ENCODE results near the gene NBPF1.
"Not testable (repeated sequence)": the region's sequence is repeated elsewhere in the genome, so short reads cannot be mapped to it uniquely, and the experiment has no call there.

Gene NBPF1

DNA sequence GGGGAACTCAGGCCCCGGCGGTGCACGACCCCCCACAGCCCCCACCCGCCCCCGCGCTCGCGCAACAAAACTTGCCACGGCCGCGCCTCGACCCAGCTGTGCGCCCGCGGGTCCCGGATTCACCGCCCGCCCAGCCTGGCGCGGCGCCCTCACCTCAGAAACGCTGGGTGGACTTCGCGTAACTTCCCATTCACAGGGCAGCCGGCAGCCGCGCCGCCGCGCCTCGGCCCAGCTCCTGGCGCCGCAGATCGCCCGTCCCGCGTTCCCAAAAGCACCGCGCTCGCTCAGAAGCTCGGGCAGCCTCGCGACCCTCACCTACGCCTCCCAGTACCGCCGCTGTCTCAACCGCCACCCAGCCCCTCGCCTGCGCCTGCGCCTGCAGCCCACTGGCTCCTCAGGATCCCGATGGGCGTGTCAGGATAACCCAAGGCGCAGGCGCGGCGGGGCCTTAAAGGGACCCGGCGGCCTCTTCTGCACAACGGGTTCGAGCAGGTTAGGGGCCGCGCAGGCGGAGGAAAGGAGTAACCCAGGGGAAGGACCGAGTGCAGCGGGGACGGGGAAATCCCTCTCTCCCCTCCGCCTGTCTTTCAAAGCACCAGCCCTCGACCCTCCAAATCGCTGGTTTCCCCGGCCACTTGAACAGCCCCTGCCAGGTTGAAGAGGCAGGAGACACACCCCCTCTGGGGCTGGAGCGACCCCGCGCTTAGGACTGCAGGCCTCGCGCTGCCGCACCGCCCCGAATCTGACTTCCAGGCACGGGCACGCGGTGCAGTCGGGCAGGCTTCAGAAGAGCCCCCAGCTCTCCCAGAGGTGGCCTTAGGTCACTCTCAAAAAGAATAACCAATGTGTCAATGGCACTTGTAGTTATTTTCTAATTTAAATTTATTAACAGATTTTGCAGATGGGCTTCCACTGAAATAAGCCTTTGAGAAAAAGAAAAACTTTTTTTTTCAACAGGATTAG lies at the start of gene NBPF1:
NBPF1 (minus strand) TSS at position 380 of the 963 bp plus-strand sequence.
- DNase-seq = peak; percentile 91

DNA sequence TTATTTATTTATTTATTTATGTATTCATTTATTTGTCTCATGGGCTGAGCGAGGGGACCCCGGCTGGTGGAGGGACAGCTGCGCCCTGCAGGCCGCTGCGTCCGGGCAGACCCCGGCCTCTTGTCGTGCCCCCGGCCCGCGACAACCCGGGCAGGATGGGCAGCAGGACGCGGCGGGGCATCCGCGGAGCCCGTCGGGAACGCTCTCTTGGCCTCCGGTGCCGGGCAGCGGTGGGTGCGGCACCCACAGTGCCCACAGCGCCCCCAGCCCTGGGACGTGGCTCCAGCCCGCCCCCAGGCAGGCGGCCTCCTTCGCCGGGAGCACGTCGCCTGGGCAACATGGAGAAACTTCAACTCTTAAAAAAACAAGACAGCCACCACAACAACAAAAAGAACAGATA lies 44.9 kb upstream of the NBPF1 start:
- not testable (repeated sequence) for DNase-seq

DNA sequence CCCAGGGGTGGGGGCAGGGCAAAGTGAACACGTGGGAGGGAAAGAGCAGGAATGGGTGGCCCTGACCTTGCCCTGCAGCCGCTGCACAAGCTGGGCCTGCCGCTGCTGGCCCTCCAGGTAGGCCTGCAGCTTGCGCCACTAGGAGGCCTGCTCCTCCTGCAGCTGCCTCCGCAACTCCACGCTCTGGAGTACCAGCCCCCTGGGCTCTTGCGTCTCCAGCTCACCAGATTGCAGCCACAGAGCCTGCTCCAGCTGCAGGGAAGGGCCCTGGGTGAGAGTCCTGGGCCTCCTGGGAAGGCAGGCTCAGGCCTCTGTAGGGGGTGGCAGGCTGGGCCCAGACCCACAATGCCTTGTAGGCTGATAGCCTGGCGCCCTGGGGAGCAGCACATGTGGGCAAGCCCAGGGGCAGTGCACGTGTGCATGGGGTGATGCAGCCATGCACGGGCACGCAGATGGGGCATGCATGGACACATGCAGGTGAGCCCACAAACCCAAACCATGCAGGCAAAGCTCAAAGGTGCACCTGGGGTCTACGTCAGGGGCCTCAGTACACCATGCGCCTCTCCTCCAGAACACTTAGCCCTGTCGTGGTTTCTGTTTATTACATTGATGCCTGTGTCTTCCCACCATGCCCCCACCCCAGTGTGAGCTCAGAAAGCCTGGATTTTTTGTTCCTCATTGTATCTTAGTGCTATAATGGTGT lies 43.8 kb upstream of the NBPF1 start:
- DNase-seq = not testable (repeated sequence)

DNA sequence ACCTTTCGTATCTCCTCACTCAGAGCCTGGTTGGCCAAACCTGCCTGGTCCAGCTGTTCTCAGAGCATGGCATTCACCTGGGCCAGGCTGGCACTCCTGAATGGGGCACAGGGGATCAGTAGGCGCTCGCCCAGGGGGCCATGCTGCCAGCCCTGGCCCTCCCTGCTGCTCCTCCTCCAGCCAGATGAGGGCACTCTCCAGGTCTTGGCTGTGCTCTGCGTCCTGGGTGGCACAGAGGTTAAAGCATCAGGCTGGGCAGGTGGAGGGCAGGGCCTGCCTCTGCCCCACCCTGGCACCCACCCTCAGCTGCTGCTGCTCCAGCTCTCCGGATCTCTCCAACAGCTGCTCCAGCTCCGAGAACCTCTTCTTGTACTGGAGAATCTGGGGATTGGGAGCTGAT lies 43.2 kb upstream of the NBPF1 start:
- DNase-seq = not testable (repeated sequence)

DNA sequence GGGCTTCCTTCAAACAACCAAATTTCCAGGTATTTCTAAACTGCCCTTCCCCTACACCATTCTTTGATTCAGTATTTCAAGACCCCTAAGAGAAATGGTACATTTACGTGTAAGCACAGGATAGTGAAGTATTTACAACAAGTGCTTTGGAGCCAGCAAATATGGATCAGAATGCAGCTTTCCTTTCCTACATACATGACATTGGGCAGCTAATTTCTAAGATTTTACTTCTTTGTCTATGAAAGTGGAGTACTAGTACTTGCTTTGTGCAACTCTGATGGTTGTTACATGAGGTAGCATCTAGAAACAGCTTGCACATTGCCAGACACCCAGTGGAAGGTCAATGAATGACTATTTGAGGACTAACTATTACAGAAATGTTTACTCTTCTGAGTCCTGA lies 38.2 kb upstream of the NBPF1 start:
- not testable (repeated sequence) for DNase-seq

- not testable (repeated sequence) for DNase-seq
These were observed 36.6 kb upstream of the NBPF1 start for GRCh38 chr1:16649960-16650359.

DNA sequence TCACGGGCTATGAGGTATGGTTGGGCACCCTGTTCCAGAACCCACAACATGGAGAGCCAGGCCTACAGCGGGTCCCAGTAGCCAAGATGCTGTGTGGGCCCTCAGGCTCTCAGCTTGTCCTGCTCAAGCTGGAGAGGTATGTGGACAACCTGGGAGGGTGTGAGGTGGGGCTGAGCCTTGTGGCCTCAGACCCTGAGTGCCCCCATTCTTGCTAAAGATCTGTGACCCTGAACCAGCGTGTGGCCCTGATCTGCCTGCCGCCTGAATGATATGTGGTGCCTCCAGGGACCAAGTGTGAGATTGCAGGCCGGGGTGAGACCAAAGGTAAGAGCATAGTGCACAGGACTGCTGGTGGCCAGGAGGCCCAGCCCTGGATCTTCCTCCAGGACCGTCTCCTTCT lies 36.0 kb upstream of the NBPF1 start:
- not testable (repeated sequence) for DNase-seq

GRCh38 chr1:16648756-16649155 lies 35.4 kb upstream of the NBPF1 start:
- DNase-seq = not testable (repeated sequence)

- DNase-seq = not testable (repeated sequence)
These were observed 34.9 kb upstream of the NBPF1 start for GRCh38 chr1:16648250-16648649.

GRCh38 chr1:16647179-16648176 lies 34.1 kb upstream of the NBPF1 start:
- DNase-seq = not testable (repeated sequence)

DNA sequence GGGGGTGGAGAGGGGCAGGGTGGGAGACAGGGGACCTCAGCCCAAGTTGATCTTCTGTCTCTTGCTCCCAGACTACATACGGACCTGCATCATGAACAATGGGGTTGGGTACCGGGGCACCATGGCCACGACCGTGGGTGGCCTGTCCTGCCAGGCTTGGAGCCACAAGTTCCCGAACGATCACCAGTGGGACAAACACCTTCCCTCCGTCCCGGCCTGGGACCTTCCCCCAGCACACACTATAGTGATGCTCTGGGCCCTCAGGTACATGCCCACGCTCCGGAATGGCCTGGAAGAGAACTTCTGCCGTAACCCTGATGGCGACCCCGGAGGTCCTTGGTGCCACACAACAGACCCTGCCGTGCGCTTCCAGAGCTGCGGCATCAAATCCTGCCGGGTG lies 33.4 kb upstream of the NBPF1 start:
- not testable (repeated sequence) for DNase-seq

DNA sequence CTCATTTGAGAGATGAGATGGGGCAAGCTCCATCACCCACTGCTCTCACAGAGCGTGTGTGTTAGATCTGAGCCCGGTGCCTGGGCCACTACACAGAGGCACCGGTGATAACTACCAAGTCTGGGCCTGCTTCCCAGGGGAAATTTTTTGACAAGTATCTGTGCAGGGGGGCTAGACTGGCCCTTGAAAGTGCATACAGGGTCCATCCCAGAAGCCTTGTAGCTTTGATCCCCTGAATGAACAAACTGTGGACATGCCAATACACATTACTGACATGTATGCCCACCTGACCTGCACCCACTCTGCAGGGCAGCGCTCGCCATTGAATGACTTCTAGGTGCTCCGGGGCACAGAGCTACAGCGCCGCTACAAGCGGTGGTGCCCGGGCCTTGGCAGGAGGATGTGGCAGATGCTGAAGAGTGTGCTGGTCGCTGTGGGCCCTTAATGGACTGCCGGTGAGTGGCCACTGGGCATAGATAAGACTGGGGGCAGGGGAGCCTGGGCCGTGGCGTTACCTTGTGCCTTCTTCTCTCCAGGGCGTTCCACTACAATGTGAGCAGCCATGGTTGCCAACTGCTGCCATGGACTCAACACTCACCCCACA lies 32.8 kb upstream of the NBPF1 start:
- DNase-seq = not testable (repeated sequence)

DNA sequence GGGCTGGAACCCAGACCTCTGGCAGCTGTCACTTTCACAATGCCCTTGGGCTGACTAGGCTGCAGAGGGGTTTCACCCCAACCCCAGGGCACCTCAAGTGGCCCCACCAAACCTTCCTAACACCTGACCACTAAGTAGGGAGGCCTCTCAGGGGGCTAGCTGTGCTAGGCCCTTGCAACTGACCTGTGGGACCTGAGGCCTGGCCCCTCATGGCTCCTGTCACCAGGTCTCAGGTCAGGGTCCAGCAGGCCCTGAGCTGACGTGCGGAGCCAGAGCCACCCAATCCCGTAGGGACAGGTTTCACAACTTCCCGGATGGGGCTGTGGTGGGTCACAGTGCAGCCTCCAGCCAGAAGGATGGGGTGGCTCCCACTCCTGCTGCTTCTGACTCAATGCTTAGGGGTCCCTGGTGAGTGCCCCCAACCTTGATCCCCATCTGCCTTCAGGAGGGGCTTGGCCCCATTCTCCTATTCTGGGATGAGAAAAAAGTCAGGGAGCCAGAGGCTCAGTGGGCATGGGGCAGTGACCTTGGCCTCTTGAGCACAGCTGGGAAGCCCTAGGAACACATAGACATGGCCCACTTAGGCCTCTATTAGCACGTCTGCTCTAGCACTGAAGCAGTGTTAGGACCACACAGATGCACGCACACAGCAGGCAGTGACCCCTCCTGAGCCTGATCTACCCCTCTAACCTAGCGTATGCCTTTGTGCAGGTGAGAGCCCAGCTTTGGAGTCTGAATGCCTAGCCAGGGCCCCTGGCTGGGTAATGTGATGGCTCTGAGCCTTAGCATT lies 32.1 kb upstream of the NBPF1 start:
- DNase-seq = not testable (repeated sequence)

DNA sequence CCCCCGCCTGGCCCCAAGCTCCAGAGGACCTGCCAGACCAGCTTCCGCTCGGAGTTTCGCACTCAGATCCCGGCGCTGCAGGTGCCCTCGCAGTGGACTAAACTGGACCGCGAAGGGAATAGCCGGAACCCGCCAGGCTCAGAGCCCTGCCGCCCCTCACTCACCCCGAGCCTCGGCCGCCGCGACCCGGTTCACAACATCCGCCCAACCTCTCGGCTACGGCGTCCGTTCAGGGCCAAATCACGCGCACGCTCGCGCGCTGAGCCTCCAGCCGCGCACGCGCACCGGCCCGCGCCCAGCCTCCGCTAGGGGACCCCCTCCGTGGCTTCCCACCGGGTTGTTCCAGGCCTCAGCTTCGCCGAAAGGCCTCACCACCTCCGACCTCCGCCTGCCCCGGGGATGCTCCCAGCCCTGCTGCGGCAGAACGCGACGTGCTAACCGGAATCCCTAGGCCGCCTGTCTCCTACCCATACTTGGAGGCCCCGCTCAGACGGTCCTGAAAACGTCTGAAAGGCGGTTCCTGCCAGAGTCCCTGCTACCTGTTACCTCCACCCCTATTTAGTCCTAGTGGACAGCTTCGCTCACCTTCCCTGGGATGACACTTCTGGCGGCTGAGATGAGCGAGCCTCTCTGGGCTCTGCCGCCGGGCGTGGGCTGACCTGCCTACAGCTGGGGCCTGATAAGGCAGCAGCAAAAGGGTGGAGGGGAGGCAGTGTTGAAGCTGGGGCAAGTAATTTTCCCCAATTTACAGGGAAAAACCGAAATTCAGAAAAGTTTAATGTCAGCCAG lies 31.3 kb upstream of the NBPF1 start:
- peak; percentile 83 for DNase-seq

DNA sequence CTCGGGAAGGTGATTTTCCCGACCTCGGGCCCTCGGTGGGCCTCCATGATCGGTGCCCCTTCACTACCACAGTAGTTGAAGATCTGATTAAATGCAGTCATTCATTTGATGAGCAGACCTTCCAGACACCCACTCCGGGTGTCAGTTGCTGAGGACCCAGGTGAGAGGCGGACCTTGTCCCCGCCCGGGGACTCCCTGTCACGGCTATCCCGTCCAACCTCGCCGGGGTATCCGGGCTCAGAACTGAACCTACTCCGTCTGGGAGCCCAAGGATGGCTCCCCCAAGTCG lies 30.8 kb upstream of the NBPF1 start:
- DNase-seq = no peak

DNA sequence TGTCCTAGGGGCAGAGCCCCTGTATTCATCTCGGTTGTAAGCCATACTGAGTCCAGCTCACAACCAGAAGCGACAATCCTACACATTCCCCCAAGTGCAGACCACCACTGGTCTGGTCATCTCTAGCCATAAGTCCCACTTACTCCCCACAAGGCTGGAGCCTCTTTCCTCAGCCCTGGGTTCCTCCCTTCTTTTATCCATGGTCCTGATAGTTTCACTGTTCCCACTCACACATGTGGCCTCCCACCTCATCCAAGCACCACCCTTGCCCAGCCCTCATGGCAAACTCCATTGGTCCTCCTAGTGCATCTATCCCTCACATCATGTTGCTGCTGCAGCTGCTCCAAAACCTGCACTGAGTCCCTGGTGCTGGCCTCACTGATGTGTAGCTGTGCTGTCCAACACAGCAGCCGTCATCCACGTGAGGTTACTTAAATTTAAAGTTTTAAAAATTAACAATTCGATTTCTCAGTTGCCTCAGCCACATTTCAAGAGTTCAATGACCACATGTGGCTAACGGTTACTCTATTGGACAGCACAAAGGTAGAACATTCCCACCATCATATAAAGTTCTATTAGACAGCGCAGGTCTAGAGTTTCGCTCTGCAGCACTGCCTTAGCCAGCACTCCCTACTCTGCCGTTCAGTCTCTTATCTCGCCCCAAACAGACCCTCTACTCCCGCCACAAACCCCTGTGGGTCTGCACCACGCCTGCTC lies 30.3 kb upstream of the NBPF1 start:
- DNase-seq = not testable (repeated sequence)

DNA sequence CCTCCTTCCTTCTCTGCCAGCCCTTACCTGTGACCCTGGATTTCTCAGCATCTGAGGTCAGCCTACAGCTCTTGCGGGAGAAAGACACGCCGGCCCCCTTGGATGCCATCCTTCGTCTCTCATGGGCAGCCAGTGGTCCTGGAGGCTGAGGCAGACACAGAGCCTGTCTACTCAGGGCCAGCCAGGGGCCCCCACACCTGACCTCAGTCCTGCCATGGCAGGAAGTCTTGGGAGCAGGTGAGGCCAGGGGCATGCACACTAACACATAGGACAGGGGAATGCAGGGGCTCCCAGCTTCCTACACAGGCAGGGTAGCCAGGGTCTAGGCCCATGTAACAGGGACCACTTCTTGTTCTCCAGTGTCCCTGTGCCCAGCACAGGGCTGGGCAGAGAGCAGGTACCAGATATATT lies 29.6 kb upstream of the NBPF1 start:
- DNase-seq = not testable (repeated sequence)

- not testable (repeated sequence) for DNase-seq
These were observed 28.9 kb upstream of the NBPF1 start for GRCh38 chr1:16642025-16642966.
